ENCODE data around the gene BEAN1. TPM values are rescaled to one million over a fixed set of nuclear protein-coding genes. Genes with fewer than 3 reads are reported as not detected.

The BEAN1 gene
- total RNA-seq, 1 donor from 2014 or later: not detected

DNA sequence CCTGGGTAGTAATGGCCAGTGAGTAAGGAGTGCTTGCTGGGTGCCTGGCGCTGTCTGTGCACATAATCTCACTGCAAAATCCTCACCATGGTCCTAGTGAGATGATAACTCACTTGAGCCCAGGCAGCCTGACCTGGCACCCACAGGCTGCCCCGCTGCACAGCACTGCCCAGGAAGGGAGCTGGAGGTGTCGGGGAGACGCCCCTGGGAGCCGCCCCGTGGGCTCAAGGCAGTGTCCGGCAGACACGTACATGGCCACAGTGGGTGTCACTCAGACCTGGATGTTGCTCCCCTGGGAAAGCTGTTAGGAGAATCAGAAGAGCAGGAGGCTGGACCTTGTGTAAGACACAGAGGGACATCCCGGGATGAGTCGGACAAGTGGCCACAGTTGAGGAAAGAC, 44.2 kb downstream of the BEAN1 start:
- intact Hi-C loops (cut with DNase I): no loop called here

GRCh38 chr16:66471716-66472393, 44.8 kb downstream of the BEAN1 start:
- H3K27ac ChIP-seq: no peak overlapping the region
- DNase-seq (ENCODE audit: low spot score in 2 of 2): peak in 1 of 2 donors; percentile 44
- intact Hi-C loops (cut with DNase I): no loop called here
- no peaks in the 10 kb centered on the region for H3K4me1 ChIP-seq
- no peaks in the 10 kb centered on the region for H3K36me3 ChIP-seq
- TF ChIP-seq, protein P1, sequence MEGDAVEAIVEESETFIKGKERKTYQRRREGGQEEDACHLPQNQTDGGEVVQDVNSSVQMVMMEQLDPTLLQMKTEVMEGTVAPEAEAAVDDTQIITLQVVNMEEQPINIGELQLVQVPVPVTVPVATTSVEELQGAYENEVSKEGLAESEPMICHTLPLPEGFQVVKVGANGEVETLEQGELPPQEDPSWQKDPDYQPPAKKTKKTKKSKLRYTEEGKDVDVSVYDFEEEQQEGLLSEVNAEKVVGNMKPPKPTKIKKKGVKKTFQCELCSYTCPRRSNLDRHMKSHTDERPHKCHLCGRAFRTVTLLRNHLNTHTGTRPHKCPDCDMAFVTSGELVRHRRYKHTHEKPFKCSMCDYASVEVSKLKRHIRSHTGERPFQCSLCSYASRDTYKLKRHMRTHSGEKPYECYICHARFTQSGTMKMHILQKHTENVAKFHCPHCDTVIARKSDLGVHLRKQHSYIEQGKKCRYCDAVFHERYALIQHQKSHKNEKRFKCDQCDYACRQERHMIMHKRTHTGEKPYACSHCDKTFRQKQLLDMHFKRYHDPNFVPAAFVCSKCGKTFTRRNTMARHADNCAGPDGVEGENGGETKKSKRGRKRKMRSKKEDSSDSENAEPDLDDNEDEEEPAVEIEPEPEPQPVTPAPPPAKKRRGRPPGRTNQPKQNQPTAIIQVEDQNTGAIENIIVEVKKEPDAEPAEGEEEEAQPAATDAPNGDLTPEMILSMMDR (IDR thresholded peaks at IDR 0.05): no peak
- H3K9me3 ChIP-seq: no peaks in the 10 kb centered on the region
- H3K27me3 ChIP-seq: no peaks in the 10 kb centered on the region
- no peak overlapping the region for H3K4me3 ChIP-seq

More for the DNA sequence above, 44.2 kb downstream of the BEAN1 start:
- H3K36me3 ChIP-seq: no peaks in the 10 kb centered on the region
- no peak overlapping the region for H3K27ac ChIP-seq
- H3K4me3 ChIP-seq: no peak overlapping the region
- no peaks in the 10 kb centered on the region for H3K4me1 ChIP-seq
- peaks cover 0 to 6% of the 10 kb centered on the region in 2 donors for H3K9me3 ChIP-seq
- no peaks in the 10 kb centered on the region for H3K27me3 ChIP-seq
- TF ChIP-seq, protein P1 (IDR thresholded peaks at IDR 0.05): no peak
- DNase-seq (ENCODE audit: low spot score in 2 of 2): peak in 1 of 2 donors; percentile 18

DNA sequence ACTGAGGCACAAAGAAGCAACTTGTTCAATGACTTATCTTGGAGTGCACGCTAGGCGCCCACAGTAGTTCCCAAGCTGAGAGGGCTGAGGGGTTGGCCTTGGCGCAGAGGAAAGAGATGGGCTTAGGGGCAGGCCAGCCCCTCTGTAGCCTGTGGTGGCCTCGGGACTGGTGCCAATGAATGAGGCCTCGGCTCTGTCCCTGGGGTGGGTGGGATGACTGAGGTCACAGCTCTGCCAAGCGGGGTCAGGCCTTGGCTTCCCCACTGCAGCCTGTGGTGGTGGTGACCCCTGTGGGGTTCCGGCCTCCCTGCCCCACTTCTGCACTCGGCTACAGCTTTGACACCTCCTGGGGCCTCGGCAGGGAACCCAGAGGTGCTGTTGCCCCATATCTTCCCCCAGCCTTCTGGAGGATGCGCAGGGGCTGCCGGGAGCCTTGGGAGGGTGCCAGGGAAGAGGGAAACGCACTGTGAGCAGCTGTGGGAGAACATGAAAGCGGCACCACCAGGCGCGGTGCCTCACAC, 46.0 kb downstream of the BEAN1 start:
- Histone ChIP-seq H3K9me3 (no peaks in the 10 kb centered on the region), H3K4me3 (no peak overlapping the region), H3K27me3 (no peaks in the 10 kb centered on the region), H3K36me3 (no peaks in the 10 kb centered on the region), H3K27ac (no peak overlapping the region), H3K4me1 (no peaks in the 10 kb centered on the region)
- DNase-seq (ENCODE audit: low spot score in 2 of 2): peak in 1 of 2 donors; percentile 56
- TF ChIP-seq, protein P1 (IDR thresholded peaks at IDR 0.05): no peak
- intact Hi-C loops (cut with DNase I): no loop called here

GRCh38 chr16:66473654-66474519, 46.8 kb downstream of the BEAN1 start:
- Histone ChIP-seq H3K4me3 (no peak overlapping the region), H3K9me3 (no peaks in the 10 kb centered on the region), H3K27me3 (no peaks in the 10 kb centered on the region), H3K36me3 (no peaks in the 10 kb centered on the region), H3K27ac (no peak overlapping the region), H3K4me1 (no peaks in the 10 kb centered on the region)
- intact Hi-C loops (cut with DNase I): no loop called here
- peak in 1 of 2 donors; percentile 46 for DNase-seq (ENCODE audit: low spot score in 2 of 2)
- TF ChIP-seq, protein P1 (IDR thresholded peaks at IDR 0.05): no peak

- Histone ChIP-seq H3K4me3 (no peak overlapping the region), H3K27ac (no peak overlapping the region), H3K27me3 (no peaks in the 10 kb centered on the region), H3K36me3 (no peaks in the 10 kb centered on the region), H3K4me1 (no peaks in the 10 kb centered on the region), H3K9me3 (no peaks in the 10 kb centered on the region)
- intact Hi-C loops (cut with DNase I): no loop called here
- TF ChIP-seq, protein P1 (IDR thresholded peaks at IDR 0.05): no peak
- DNase-seq (ENCODE audit: low spot score in 2 of 2): peak in 1 of 2 donors; percentile 48
Measured at GRCh38 chr16:66474750-66475199, 47.7 kb downstream of the BEAN1 start.

Measured in ascending aorta (tissue), 2 donors.